ENCODE measurements around the gene PRMT2. TPM values are rescaled to one million over a fixed set of nuclear protein-coding genes. Genes with fewer than 3 reads are reported as not detected.

PRMT2 gene
- total and polyA plus RNA-seq, 12 donors = 31.2 to 70.1 (median 54.2) TPM

- Histone ChIP-seq H3K4me3 (peak overlapping the region in 7 of 10 donors; percentile 25 to 42 (median 39)), H3K4me1 (peaks cover 0 to 12% (median 1%) of the 10 kb centered on the region in 9 donors), H3K9me3 (peaks cover 0 to 3% (median 0%) of the 10 kb centered on the region in 11 donors), H3K27me3 (peaks cover 0 to 6% (median 2%) of the 10 kb centered on the region in 7 donors), H3K27ac (peak overlapping the region in 4 of 10 donors; percentile 30 to 46 (median 34)), H3K36me3 (peaks cover 0 to 81% (median 6%) of the 10 kb centered on the region in 9 donors)
- ATAC-seq (peak in 5 of 8 donors; percentile 6 to 49 (median 17)), DNase-seq (no peak)
- 70 to 71% methylated on average over 53 to 61 of the region's 61 CpGs for WGBS, 2 donors
- intact Hi-C loops (cut with DNase I) = no loop called here
- TF ChIP-seq, protein P1, sequence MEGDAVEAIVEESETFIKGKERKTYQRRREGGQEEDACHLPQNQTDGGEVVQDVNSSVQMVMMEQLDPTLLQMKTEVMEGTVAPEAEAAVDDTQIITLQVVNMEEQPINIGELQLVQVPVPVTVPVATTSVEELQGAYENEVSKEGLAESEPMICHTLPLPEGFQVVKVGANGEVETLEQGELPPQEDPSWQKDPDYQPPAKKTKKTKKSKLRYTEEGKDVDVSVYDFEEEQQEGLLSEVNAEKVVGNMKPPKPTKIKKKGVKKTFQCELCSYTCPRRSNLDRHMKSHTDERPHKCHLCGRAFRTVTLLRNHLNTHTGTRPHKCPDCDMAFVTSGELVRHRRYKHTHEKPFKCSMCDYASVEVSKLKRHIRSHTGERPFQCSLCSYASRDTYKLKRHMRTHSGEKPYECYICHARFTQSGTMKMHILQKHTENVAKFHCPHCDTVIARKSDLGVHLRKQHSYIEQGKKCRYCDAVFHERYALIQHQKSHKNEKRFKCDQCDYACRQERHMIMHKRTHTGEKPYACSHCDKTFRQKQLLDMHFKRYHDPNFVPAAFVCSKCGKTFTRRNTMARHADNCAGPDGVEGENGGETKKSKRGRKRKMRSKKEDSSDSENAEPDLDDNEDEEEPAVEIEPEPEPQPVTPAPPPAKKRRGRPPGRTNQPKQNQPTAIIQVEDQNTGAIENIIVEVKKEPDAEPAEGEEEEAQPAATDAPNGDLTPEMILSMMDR (IDR thresholded peaks at IDR 0.05) = no peak
Observed at GRCh38 chr21:46661642-46662366, 26.3 kb downstream of the PRMT2 start.

DNA sequence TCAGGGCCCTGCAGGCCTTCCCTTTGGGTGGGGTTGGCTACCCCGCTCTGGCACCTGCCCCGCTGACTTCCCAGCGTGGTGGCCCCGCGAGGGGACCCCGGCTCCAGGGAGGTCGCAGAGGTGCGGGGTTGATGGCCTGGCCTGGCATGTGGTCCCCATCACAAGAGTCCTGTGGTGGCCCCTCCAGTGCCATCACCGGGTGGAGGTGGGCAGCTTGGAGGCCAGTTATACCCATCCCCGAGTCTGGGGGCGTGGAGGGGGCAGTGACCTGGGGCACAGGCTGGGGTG is 26.8 kb downstream of the PRMT2 start:
- Histone ChIP-seq H3K9me3 (no peaks in the 10 kb centered on the region), H3K4me1 (peaks cover 0 to 17% (median 6%) of the 10 kb centered on the region in 9 donors), H3K36me3 (peaks cover 0 to 76% (median 6%) of the 10 kb centered on the region in 9 donors), H3K27ac (no peak overlapping the region), H3K4me3 (no peak overlapping the region), H3K27me3 (peaks cover 0 to 11% (median 7%) of the 10 kb centered on the region in 7 donors)
- TF ChIP-seq, protein P1 (IDR thresholded peaks at IDR 0.05) = no peak
- intact Hi-C loops (cut with DNase I) = no loop called here
- whole genome bisulfite sequencing, 2 donors = 91 to 96% methylated on average over 11 of the region's 11 CpGs
- ATAC-seq (peak in 2 of 8 donors; percentile 2 to 45), DNase-seq (no peak)

DNA sequence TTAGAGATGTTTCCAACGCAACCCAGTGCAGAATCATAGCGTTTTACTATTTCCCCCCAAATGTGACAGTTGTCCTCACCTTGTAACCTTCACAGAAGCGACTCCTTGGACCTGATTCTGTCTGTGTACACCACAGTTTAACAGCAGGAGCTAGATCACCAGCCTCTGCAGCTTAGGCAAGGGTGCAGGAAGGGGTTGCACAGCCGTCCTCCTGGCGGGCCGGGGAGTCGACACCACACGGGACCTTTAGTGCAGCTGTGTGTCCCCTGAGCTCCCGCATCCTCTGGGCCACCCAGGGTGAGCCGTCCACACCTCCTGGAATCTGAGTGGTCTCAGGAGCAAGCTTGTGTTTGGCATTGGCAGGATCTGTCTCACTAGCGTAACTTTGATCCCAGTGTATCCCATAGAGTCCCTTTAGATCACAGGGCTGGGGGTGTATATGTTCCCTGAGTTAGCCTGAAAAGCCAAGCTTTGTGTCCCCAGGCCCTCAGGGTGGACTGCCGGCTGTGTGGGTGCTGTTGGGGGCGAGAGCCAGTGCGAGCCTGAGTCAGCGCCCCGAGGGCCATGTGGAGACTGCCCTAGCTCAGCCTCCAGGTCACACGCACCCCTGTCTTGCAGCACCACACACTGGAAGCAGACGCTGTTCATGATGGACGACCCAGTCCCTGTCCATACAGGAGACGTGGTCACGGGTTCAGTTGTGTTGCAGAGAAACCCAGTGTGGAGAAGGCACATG is 27.5 kb downstream of the PRMT2 start:
- peaks cover under 1 to 17% (median 12%) of the 10 kb centered on the region in 7 donors for H3K27me3 ChIP-seq
- no peak overlapping the region for H3K4me3 ChIP-seq
- no peak overlapping the region for H3K27ac ChIP-seq
- peaks cover 0 to 70% (median 6%) of the 10 kb centered on the region in 9 donors for H3K36me3 ChIP-seq
- TF ChIP-seq, protein P1 (IDR thresholded peaks at IDR 0.05) = no peak
- 90 to 92% methylated on average over 21 of the region's 21 CpGs for WGBS, 2 donors
- H3K9me3 ChIP-seq = no peaks in the 10 kb centered on the region
- intact Hi-C loops (cut with DNase I) = no loop called here
- DNase-seq (no peak), ATAC-seq (no peak)
- peaks cover 0 to 23% (median 12%) of the 10 kb centered on the region in 9 donors for H3K4me1 ChIP-seq

DNA sequence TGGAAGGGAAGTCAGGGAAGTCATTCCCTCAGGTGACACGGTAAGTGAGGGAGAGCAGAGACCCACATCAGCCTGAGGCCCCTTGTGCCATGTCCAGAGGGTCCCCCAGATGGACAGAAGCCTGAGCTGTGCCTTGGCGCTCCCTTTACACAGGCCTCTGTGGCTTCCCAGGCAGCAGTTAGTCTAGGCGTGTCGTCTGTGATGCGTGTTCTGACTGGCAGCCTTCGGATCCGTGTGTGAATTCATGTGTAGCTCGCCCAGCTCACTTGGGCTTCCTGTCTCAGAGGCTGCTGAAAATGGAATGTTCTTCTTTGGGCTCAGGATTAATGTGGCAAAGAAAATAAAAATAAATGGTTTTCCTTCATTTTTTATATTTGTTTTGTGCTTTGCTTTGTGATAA is 28.3 kb downstream of the PRMT2 start:
- intact Hi-C loops (cut with DNase I) = no loop called here
- Histone ChIP-seq H3K4me1 (peaks cover 0 to 27% (median 15%) of the 10 kb centered on the region in 9 donors), H3K36me3 (peaks cover 0 to 62% (median 3%) of the 10 kb centered on the region in 9 donors), H3K27ac (no peak overlapping the region), H3K27me3 (peaks cover 5 to 24% (median 16%) of the 10 kb centered on the region in 7 donors), H3K9me3 (no peaks in the 10 kb centered on the region), H3K4me3 (no peak overlapping the region)
- ATAC-seq (no peak), DNase-seq (no peak)
- TF ChIP-seq, protein P1 (IDR thresholded peaks at IDR 0.05) = no peak
- 88 to 91% methylated on average over 8 of the region's 8 CpGs for WGBS, 2 donors

All from heart right ventricle (tissue), 16 donors.